Measurements from ENCODE around the gene CLDN9.

- TF ChIP-seq POLR2A (IDR thresholded peaks at IDR 0.05; ENCODE audit: low read length) (no peak), GATA1 (IDR thresholded peaks at IDR 0.05; ENCODE audit: low read depth, low read length) (no peak)
These were observed 34.6 kb downstream of the CLDN9 start for GRCh38 chr16:3047387-3047720.
